ENCODE results near the gene EXOC2.

EXOC2 gene

DNA sequence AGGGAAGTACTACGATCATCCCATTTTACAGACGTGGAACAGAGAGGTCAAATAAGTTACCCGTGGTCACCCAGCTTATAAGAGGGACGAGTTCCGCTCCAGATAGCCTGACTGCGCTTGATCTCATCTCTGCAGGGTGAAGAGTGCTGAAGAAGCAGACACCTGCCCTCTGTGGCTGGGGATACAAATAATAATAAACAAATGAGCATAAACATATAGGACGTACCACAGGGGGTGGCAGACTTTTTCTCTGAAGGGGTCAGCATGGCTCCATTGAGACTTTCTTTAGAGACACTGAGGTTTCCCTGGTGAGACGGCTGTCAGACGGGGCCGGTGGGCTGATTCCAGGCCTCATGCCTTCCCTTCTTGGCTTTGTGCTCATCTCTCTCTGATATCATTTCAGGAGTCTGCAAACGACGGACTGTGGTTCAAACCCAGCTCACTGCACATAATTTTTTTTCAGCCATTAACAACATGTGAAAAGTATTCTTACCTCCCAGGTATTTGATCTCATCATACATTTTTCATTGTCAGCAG lies 254.2 kb downstream of the EXOC2 start:
- intact Hi-C loops (cut with DNase I): no loop called here
- no peak for DNase-seq

DNA sequence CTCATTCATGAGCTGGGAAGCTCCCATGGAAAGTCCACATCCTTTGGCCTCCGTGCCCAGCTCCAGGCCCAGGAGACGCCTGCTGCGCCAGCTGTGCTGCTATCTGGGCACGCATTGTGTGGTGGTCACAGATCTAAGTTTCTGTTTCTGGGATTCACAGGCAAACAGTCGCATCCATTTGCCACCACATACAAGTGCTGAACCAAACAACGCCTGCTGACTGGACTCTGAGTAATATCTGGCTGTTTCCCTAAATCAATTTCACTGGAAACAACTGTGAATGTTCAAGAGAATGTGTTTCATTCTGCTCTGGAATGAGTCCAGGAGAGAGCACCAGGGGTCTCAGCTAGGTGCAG lies 255.9 kb downstream of the EXOC2 start:
- intact Hi-C loops (cut with DNase I): no loop called here
- no peak for DNase-seq

DNA sequence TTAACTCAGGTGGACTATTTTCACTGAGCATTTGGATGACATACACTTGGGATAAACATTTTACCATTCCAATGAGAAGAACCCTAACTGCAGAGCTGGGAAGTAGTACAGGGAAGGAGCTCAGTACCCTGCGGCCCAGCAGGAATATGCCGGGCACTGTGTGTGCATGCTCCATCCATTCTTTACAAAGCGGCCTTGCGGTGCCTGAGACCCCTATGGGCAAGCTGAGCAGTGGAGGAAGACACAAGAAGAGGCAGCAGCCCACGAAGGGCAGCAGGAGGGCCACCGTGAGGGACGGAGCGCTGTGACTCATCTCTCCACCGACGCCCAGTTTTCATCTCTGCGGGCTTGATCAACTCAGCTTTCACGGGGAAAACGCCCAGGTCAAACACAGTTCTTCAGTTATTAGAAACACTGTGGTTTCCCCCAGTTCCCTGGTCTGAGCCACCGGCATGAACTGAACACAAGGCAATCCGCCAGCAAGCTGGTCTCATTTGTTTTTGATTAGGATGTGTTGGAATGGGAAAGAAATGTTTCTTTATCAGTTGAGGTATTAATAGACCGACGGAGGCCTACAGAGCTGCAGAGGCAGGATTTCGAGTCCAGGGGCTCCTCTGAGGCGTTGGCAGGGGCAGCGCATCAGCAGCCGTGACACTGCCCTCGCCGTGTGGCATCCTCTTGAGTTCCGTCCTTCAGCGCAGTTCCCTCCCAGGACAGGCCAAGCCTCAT lies 256.5 kb downstream of the EXOC2 start:
- DNase-seq: no peak
- intact Hi-C loops (cut with DNase I): no loop called here

DNA sequence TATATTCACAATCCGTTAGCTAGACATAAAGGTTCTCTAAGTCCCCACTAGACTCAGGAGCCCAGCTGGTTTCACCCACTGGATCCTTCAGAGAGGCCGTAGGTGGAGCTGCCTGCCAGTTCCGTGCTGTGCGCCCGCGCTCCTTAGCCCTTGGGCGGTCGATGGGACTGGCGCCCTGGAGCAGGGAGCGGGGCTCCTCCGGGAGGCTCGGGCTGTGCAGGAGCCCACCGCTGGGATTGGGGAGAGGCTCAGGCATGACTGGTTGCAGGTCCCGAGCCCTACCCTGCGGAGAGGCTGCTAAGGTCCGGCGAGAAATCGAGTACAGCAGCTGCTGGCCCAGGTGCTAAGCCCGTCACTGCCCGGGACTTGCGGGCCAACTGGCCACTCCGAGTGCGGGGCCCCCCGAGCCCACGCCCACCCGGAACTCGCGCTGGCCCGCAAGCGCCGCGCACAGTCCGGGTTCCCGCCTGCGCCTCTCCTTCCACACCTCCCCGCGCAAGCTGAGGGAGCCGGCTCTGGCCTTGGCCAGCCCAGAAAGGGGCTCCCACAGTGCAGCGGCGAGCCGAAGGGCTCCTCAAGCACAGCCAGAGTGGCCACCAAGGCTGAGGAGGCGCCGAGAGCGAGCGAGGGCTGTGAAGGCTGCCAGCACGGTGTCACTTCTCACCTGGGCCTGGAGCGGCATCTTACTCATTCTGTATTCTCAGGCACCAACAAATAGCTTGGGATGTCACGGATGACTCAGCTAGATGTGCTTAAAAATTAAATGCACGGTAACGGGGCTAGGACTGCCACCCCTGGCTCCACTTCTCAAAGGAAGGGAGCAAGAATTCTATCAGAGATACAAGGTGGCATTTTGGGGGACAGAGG lies 257.3 kb downstream of the EXOC2 start:
- intact Hi-C loops (cut with DNase I): no loop called here
- DNase-seq: no peak
